A673 (cell line): Measurements from ENCODE around the gene CCDC120. TPM values are rescaled to one million over a fixed set of nuclear protein-coding genes. Genes with fewer than 3 reads are reported as not detected.

Experiments used
- BruUV-seq: library from RNA; stranded (reverse); fragments of 400-500 nt; replicated peaks from 2 replicates; lab custom pipeline; 2021; lab: Mats Ljungman, UMichigan
- CTCF ChIA-PET: fragments of 300-600 bp; sonication (Branson Sonifier 250); formaldehyde crosslinking; loops from one replicate; lab custom pipeline; 2022; ENCODE audit warnings: antibody characterized with exemption; lab: Charles Lee
- POLR2A ChIA-PET: fragments of 300-600 bp; sonication (Branson Sonifier 250); formaldehyde crosslinking; loops from one replicate; lab custom pipeline; 2022; ENCODE audit warnings: antibody characterized with exemption; ENCODE audit not compliant: low non-redundant PET; lab: Charles Lee
- DNase-seq: peaks from one replicate; pipeline ENCODE4 v3.0.0-alpha.2; 2015; ENCODE audit warnings: low spot score
- H3K27ac ChIP-seq: fragments of 200-600 bp; sonication (generic); 2 replicates; pipeline ENCODE4 v1.5.1; 2016; ENCODE audit warnings: mixed run types, low read depth, mild to moderate bottlenecking, mixed read lengths, antibody characterized with exemption, low read length; ENCODE audit not compliant: poor library complexity, severe bottlenecking
- H3K27me3 ChIP-seq: fragments of 200-600 bp; sonication (generic); replicated peaks from 2 replicates; pipeline ENCODE4 v1.6.1; 2017; ENCODE audit warnings: mixed run types, low read depth, mild to moderate bottlenecking, mixed read lengths, antibody characterized with exemption, low read length; ENCODE audit not compliant: insufficient read depth, poor library complexity
- H3K36me3 ChIP-seq: fragments of 200-600 bp; sonication (generic); 2 replicates; pipeline ENCODE4 v1.6.1; 2016; ENCODE audit warnings: mixed run types, mild to moderate bottlenecking, mixed read lengths, antibody characterized with exemption, low read length; ENCODE audit not compliant: insufficient read depth, poor library complexity, severe bottlenecking
- H3K4me1 ChIP-seq: fragments of 200-600 bp; sonication (generic); 2 replicates; pipeline ENCODE4 v1.6.1; 2017; ENCODE audit warnings: mixed run types, mild to moderate bottlenecking, mixed read lengths, antibody characterized with exemption, low read length; ENCODE audit not compliant: insufficient read depth, poor library complexity, severe bottlenecking
- H3K4me3 ChIP-seq: fragments of 200-600 bp; sonication (generic); 2 replicates; pipeline ENCODE4 v1.5.1; 2016; ENCODE audit warnings: low read depth, mixed run types, mild to moderate bottlenecking, mixed read lengths, low read length; ENCODE audit not compliant: poor library complexity, severe bottlenecking
- H3K9me3 ChIP-seq: fragments of 200-600 bp; sonication (generic); 2 replicates; pipeline ENCODE4 v1.6.1; 2016; ENCODE audit warnings: mixed run types, low read depth, mild to moderate bottlenecking, mixed read lengths, antibody characterized with exemption, low read length; ENCODE audit not compliant: poor library complexity, severe bottlenecking
- EZH2 ChIP-seq: fragments of 200-600 bp; sonication (generic); IDR thresholded peaks from 2 replicates; pipeline ENCODE4 v1.6.1; 2017; ENCODE audit warnings: borderline replicate concordance, low read depth, mild to moderate bottlenecking, mixed read lengths, antibody characterized with exemption, low read length; ENCODE audit not compliant: poor library complexity, severe bottlenecking
- intact Hi-C: fragments of 100-400 bp; cut with micrococcal nuclease; formaldehyde crosslinking; loops from one replicate; pipeline ENCODE4 v1.10.0; 2022; ENCODE audit not compliant: unreplicated experiment
- total RNA-seq: library from RNA; stranded (reverse); gene quantifications from 2 replicates; pipeline ENCODE4 v1.2.3, GENCODE V29; 2021
- TF ChIP-seq, protein P1 (sequence below): fragments of 300-800, 200-600 bp; sonication (generic); conservative IDR thresholded peaks from 2 replicates; pipeline ENCODE4 v1.5.1; 2017; ENCODE audit warnings: low read depth, mild to moderate bottlenecking, antibody characterized with exemption, low read length, moderate library complexity, mixed read lengths

CCDC120 gene
- total RNA-seq, 1 experiment from 2014 or later = 13.0 TPM

- CTCF ChIA-PET = no interaction called here
- intact Hi-C loops = no loop called here
- no peaks in the 10 kb centered on the region for H3K36me3 ChIP-seq
These were observed 5.9 kb downstream of the CCDC120 start for GRCh38 chrX:49064735-49065134.

GRCh38 chrX:49066278-49066677, 7.5 kb downstream of the CCDC120 start:
- BruUV-seq = no TSS peak

More at GRCh38 chrX:49064735-49065134, 5.9 kb downstream of the CCDC120 start:
- Histone ChIP-seq H3K4me3 (no peak overlapping the region), H3K27ac (no peak overlapping the region), H3K9me3 (no peaks in the 10 kb centered on the region), H3K4me1 (no peaks in the 10 kb centered on the region), H3K27me3 (no peaks in the 10 kb centered on the region)
- BruUV-seq = no TSS peak
- no peak for TF ChIP-seq EZH2
- TF ChIP-seq, protein P1, sequence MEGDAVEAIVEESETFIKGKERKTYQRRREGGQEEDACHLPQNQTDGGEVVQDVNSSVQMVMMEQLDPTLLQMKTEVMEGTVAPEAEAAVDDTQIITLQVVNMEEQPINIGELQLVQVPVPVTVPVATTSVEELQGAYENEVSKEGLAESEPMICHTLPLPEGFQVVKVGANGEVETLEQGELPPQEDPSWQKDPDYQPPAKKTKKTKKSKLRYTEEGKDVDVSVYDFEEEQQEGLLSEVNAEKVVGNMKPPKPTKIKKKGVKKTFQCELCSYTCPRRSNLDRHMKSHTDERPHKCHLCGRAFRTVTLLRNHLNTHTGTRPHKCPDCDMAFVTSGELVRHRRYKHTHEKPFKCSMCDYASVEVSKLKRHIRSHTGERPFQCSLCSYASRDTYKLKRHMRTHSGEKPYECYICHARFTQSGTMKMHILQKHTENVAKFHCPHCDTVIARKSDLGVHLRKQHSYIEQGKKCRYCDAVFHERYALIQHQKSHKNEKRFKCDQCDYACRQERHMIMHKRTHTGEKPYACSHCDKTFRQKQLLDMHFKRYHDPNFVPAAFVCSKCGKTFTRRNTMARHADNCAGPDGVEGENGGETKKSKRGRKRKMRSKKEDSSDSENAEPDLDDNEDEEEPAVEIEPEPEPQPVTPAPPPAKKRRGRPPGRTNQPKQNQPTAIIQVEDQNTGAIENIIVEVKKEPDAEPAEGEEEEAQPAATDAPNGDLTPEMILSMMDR = no peak
- DNase-seq = no peak
- POLR2A ChIA-PET = no interaction called here

GRCh38 chrX:49066690-49067089, 7.9 kb downstream of the CCDC120 start:
- Histone ChIP-seq H3K27me3 (no peaks in the 10 kb centered on the region), H3K4me3 (no peak overlapping the region), H3K9me3 (no peaks in the 10 kb centered on the region), H3K4me1 (no peaks in the 10 kb centered on the region), H3K27ac (no peak overlapping the region), H3K36me3 (no peaks in the 10 kb centered on the region)
- no TSS peak for BruUV-seq
- DNase-seq = no peak
- intact Hi-C loops = no loop called here
- POLR2A ChIA-PET = no interaction called here
- TF ChIP-seq, protein P1 = no peak
- no peak for TF ChIP-seq EZH2
- CTCF ChIA-PET = no interaction called here

More at GRCh38 chrX:49066278-49066677, 7.5 kb downstream of the CCDC120 start:
- no peak for DNase-seq
- Histone ChIP-seq H3K27me3 (no peaks in the 10 kb centered on the region), H3K4me1 (no peaks in the 10 kb centered on the region), H3K9me3 (no peaks in the 10 kb centered on the region), H3K4me3 (no peak overlapping the region), H3K27ac (no peak overlapping the region), H3K36me3 (no peaks in the 10 kb centered on the region)
- ChIA-PET POLR2A (no interaction called here), CTCF (interaction anchor here (0.6 kb wide), 1 partner anchor 115 kb away, joined by 3 read pairs; no protein-coding TSS in a partner anchor)
- intact Hi-C loops = no loop called here
- no peak for TF ChIP-seq EZH2
- TF ChIP-seq, protein P1 = no peak
